Left lung (tissue), 10 donors: ENCODE results near the gene TNRC6A. TPM values are rescaled to one million over a fixed set of nuclear protein-coding genes. Genes with fewer than 3 reads are reported as not detected.
"Not testable (repeated sequence)": the region's sequence is repeated elsewhere in the genome, so short reads cannot be mapped to it uniquely, and the experiment has no call there.

ENCODE experiments used
- ATAC-seq: fragments of 200-7000 bp; cut with Tn5 transposase; one replicate; pipeline ENCODE4 v1.9.1; 2020; ENCODE audit warnings: moderate library complexity
- DNase-seq, 4 donors: peaks; one replicate each; pipeline ENCODE4 v3.0.0-alpha.2; 2013 to 2020
- H3K27ac ChIP-seq, 2 donors: fragments of 200-600 bp; sonication (generic) in 1 of 2; one replicate each; pipeline versions ENCODE4 v1.5.0 to v1.8.0; 2020 to 2021
- H3K27me3 ChIP-seq, 2 donors: fragments of 200-600 bp; sonication (generic) in 1 of 2; one replicate each; pipeline versions ENCODE4 v1.5.0 to v1.8.0; 2020 to 2021
- H3K36me3 ChIP-seq, 2 donors: fragments of 200-600 bp; sonication (generic) in 1 of 2; one replicate each; pipeline versions ENCODE4 v1.5.0 to v1.8.0; 2020 to 2021
- H3K4me1 ChIP-seq, 2 donors: fragments of 200-600 bp; one replicate each; pipeline ENCODE4 v1.8.0; 2021
- H3K4me3 ChIP-seq, 2 donors: fragments of 200-600 bp; sonication (generic) in 1 of 2; one replicate each; pipeline versions ENCODE4 v1.5.0 to v1.8.0; 2020 to 2021; ENCODE audit warnings: mild to moderate bottlenecking in 1 of 2
- H3K9me3 ChIP-seq, 2 donors: fragments of 200-600 bp; sonication (generic) in 1 of 2; one replicate each; pipeline versions ENCODE4 v1.5.0 to v1.8.0; 2020 to 2021
- CTCF ChIP-seq, 2 donors: fragments of 200-600 bp; sonication (generic) in 1 of 2; IDR thresholded peaks; one replicate each; pipeline versions ENCODE4 v1.5.0 to v1.8.0; 2021; ENCODE audit warnings: antibody characterized with exemption in 2 of 2
- intact Hi-C, 2 donors: fragments of 100-400 bp; cut with DNase I; formaldehyde crosslinking; loops; one replicate each; pipeline versions ENCODE4 v1.11.2 to v1.14.2; 2022
- polyA plus RNA-seq, 6 donors: library from polyadenylated mRNA; unstranded; fragments of 120-200 nt; gene quantifications; one replicate each; pipeline ENCODE4 v1.2.1, GENCODE V29; 2013; ENCODE audit not compliant: insufficient read length in 6 of 6
- total RNA-seq, 2 donors: library from RNA; stranded (reverse); fragmentation: NEBNext Ultra II Directional; extraction: Animal tissue kit (Norgen Biotek cat#: 25700); gene quantifications; one replicate each; pipeline ENCODE4 v1.2.1, GENCODE V29; 2021
- donor health status: DM: no; HTN: yes; CAD: no.
- donor health status: DM: no; HTN: no; CAD: no.

Gene TNRC6A
- total and polyA plus RNA-seq, 8 donors, result 34.0 to 81.2 (median 72.7) TPM

- Histone ChIP-seq H3K27ac (no peak overlapping the region), H3K4me3 (no peak overlapping the region), H3K36me3 (no peaks in the 10 kb centered on the region), H3K9me3 (no peaks in the 10 kb centered on the region), H3K4me1 (peaks cover 0 to 9% of the 10 kb centered on the region in 2 donors), H3K27me3 (peaks cover 0 to 8% of the 10 kb centered on the region in 2 donors)
- ATAC-seq, result no peak
- no peak for DNase-seq
- intact Hi-C loops, result no loop called here
- no peak for TF ChIP-seq CTCF (IDR thresholded peaks at IDR 0.05)
Observed at GRCh38 chr16:24841291-24841690, 111.8 kb downstream of the TNRC6A start.

- ATAC-seq, result peak; percentile 31
- no peaks in the 10 kb centered on the region for H3K9me3 ChIP-seq
- no peaks in the 10 kb centered on the region for H3K36me3 ChIP-seq
- H3K27me3 ChIP-seq, result peaks cover 0 to 11% of the 10 kb centered on the region in 2 donors
- H3K4me3 ChIP-seq, result no peak overlapping the region
- H3K27ac ChIP-seq, result no peak overlapping the region
- intact Hi-C loops, result no loop called here
- peaks cover 0 to under 1% of the 10 kb centered on the region in 2 donors for H3K4me1 ChIP-seq
- no peak for DNase-seq
- TF ChIP-seq CTCF (IDR thresholded peaks at IDR 0.05), result no peak
Observed at GRCh38 chr16:24844101-24845030, 114.9 kb downstream of the TNRC6A start.

- H3K4me1 ChIP-seq, ATAC-seq, intact Hi-C loops, H3K27ac ChIP-seq, H3K9me3 ChIP-seq, H3K36me3 ChIP-seq, H3K4me3 ChIP-seq, DNase-seq: not testable (repeated sequence)
- H3K27me3 ChIP-seq, result peaks cover 0 to 11% of the 10 kb centered on the region in 2 donors
Observed at GRCh38 chr16:24845031-24845365, 115.5 kb downstream of the TNRC6A start.

GRCh38 chr16:24845726-24846547 is 116.5 kb downstream of the TNRC6A start, which contains the start of gene SLC5A11:
Gene SLC5A11, plus strand, starts transcription at chr16:24845963. Its CDS starts 12,681 bp downstream, at chr16:24858644.
- no peaks in the 10 kb centered on the region for H3K9me3 ChIP-seq
- H3K4me3 ChIP-seq, result no peak within 1 kb of the TSS
- no peak within 1 kb of the TSS for H3K27ac ChIP-seq
- H3K4me1 ChIP-seq, result no peaks in the 10 kb centered on the region
- peaks cover 0 to 11% of the 10 kb centered on the region in 2 donors for H3K27me3 ChIP-seq
- intact Hi-C loops, result no loop called here
- no peak for ATAC-seq
- no peaks in the 10 kb centered on the region for H3K36me3 ChIP-seq
- DNase-seq, result no peak
- no peak for TF ChIP-seq CTCF (IDR thresholded peaks at IDR 0.05)

GRCh38 chr16:24846548-24847357 is 117.3 kb downstream of the TNRC6A start:
- H3K9me3 ChIP-seq, result no peaks in the 10 kb centered on the region
- TF ChIP-seq CTCF (IDR thresholded peaks at IDR 0.05), result no peak
- H3K27ac ChIP-seq, result no peak overlapping the region
- no peak overlapping the region for H3K4me3 ChIP-seq
- H3K27me3 ChIP-seq, result peaks cover 0 to 11% of the 10 kb centered on the region in 2 donors
- no peak for ATAC-seq
- no peaks in the 10 kb centered on the region for H3K4me1 ChIP-seq
- H3K36me3 ChIP-seq, result no peaks in the 10 kb centered on the region
- DNase-seq, result no peak
- intact Hi-C loops, result no loop called here
